AG20443 (cell line): ENCODE data around the gene GBE1.

ENCODE experiments used
- DNase-seq: peaks from one replicate; pipeline ENCODE4 v3.0.0; 2012; ENCODE audit warnings: low spot score, mixed read lengths

The GBE1 gene

GRCh38 chr3:81699536-81700320 lies 61.7 kb downstream of the GBE1 start:
- no peak for DNase-seq

GRCh38 chr3:81696090-81696489 lies 65.4 kb downstream of the GBE1 start:
- DNase-seq: no peak

- no peak for DNase-seq
These were observed 66.1 kb downstream of the GBE1 start for GRCh38 chr3:81695302-81695701.

GRCh38 chr3:81694662-81695061 lies 66.8 kb downstream of the GBE1 start:
- no peak for DNase-seq

GRCh38 chr3:81692766-81693165 lies 68.7 kb downstream of the GBE1 start:
- DNase-seq: no peak

GRCh38 chr3:81689617-81690016 lies 71.8 kb downstream of the GBE1 start:
- no peak for DNase-seq

- peak; percentile 10 for DNase-seq
These were observed 76.6 kb downstream of the GBE1 start for GRCh38 chr3:81684751-81685395.

- DNase-seq: no peak
These were observed 84.6 kb downstream of the GBE1 start for GRCh38 chr3:81676706-81677456.

GRCh38 chr3:81674690-81675089 lies 86.8 kb downstream of the GBE1 start:
- no peak for DNase-seq

- DNase-seq: no peak
These were observed 93.2 kb downstream of the GBE1 start for GRCh38 chr3:81668283-81668682.

GRCh38 chr3:81666502-81667121 lies 94.8 kb downstream of the GBE1 start:
- DNase-seq: peak; percentile 30

GRCh38 chr3:81663114-81663513 lies 98.3 kb downstream of the GBE1 start:
- DNase-seq: no peak

- DNase-seq: no peak
These were observed 101.4 kb downstream of the GBE1 start for GRCh38 chr3:81660036-81660435.

GRCh38 chr3:81658322-81658997 lies 103.0 kb downstream of the GBE1 start:
- DNase-seq: no peak

GRCh38 chr3:81651139-81651538 lies 110.3 kb downstream of the GBE1 start:
- no peak for DNase-seq

GRCh38 chr3:81650187-81650586 lies 111.3 kb downstream of the GBE1 start:
- no peak for DNase-seq

- DNase-seq: no peak
These were observed 116.2 kb downstream of the GBE1 start for GRCh38 chr3:81645248-81645647.

- peak; percentile 20 for DNase-seq
These were observed 117.7 kb downstream of the GBE1 start for GRCh38 chr3:81643721-81644120.

GRCh38 chr3:81638480-81638879 lies 123.0 kb downstream of the GBE1 start:
- no peak for DNase-seq

- DNase-seq: no peak
These were observed 128.8 kb downstream of the GBE1 start for GRCh38 chr3:81632659-81633058.

- DNase-seq: no peak
These were observed 136.7 kb downstream of the GBE1 start for GRCh38 chr3:81624756-81625155.

GRCh38 chr3:81622395-81622794 lies 139.1 kb downstream of the GBE1 start:
- peak; percentile 32 for DNase-seq
